ENCODE data around the gene CAMSAP2. TPM values are rescaled to one million over a fixed set of nuclear protein-coding genes. Genes with fewer than 3 reads are reported as not detected.
A peak's percentile ranks its signal among the peaks of the same experiment; 100 is the strongest.

The CAMSAP2 gene
- total and polyA plus RNA-seq, 2 of the 4 experiments (the other 2 are of a cell fraction) = 8.3 to 29.4 TPM

GRCh38 chr1:200708769-200709168 lies 29.9 kb upstream of the CAMSAP2 start:
- H2BK20ac ChIP-seq (ENCODE audit: low read depth, low read length) = no peak overlapping the region
- CTCF ChIA-PET = no interaction called here

More at GRCh38 chr1:200708769-200709168, 29.9 kb upstream of the CAMSAP2 start:
- Histone ChIP-seq H3K56ac (ENCODE audit: extremely low read depth, insufficient read depth, low read length) (no peak overlapping the region), H4K91ac (ENCODE audit: insufficient read depth, low read depth, low read length) (no peak overlapping the region), H3K79me1 (ENCODE audit: low read depth in 1 of 2, low read length in 2 of 2) (no peaks in the 10 kb centered on the region), H2BK120ac (ENCODE audit: low read depth, low read length) (no peak overlapping the region), H2BK15ac (ENCODE audit: low read depth, low read length) (no peak overlapping the region), H3K18ac (ENCODE audit: low read depth, low read length) (no peak overlapping the region), H3K14ac (replicated peaks; ENCODE audit: low read depth, low read length) (no peak overlapping the region), H3K23ac (ENCODE audit: low read depth, low read length) (no peak overlapping the region), H3K27me3 (ENCODE audit: control insufficient read depth, insufficient read depth, low read length) (no peaks in the 10 kb centered on the region), H3K4me2 (ENCODE audit: low read depth, low read length) (no peak overlapping the region), H3K4ac (ENCODE audit: low read depth, low read length) (no peak overlapping the region), H3K9ac (ENCODE audit: low read depth, low read length) (no peak overlapping the region), H3K4me1 (ENCODE audit: control insufficient read depth, insufficient read depth, low read length) (no peaks in the 10 kb centered on the region), H2BK5ac (ENCODE audit: low read depth, low read length, poor library complexity, severe bottlenecking) (no peak overlapping the region), H3K36me3 (ENCODE audit: control insufficient read depth, insufficient read depth, low read length) (no peaks in the 10 kb centered on the region), H2AK9ac (replicated peaks; ENCODE audit: low read depth, low read length, poor library complexity) (no peak overlapping the region), H4K20me1 (ENCODE audit: insufficient read depth, low read length) (no peaks in the 10 kb centered on the region), H4K8ac (ENCODE audit: low read depth in 2 of 2, low read length in 2 of 2) (no peak overlapping the region), H2AFZ (replicated peaks; ENCODE audit: low read length, poor library complexity) (no peak overlapping the region), H2AK5ac (ENCODE audit: low read depth, low read length) (no peak overlapping the region), H4K5ac (ENCODE audit: low read depth, low read length) (no peak overlapping the region), H3K9me1 (ENCODE audit: insufficient read depth, low read length) (peaks cover 3% of the 10 kb centered on the region; the same call in 1 of the 2 replicates), H3K27ac (ENCODE audit: insufficient read depth, low read length) (no peak overlapping the region), H3K9me3 (ENCODE audit: control insufficient read depth, insufficient read depth, low read length) (no peaks in the 10 kb centered on the region), H3K4me3 (ENCODE audit: insufficient read depth, low read depth, low read length) (no peak overlapping the region)
- no CpG with 5 or more reads among the region's 1 CpG for WGBS, 2 experiments (ENCODE audit: extremely low coverage in 2 of 2, insufficient read length in 1 of 2)
- in situ Hi-C loops (cut with MboI; ENCODE audit: low sequenced_read_pairs) (no loop called here), intact Hi-C loops (cut with micrococcal nuclease) (no loop called here), dilution Hi-C loops (cut with HindIII; ENCODE audit: low sequenced_read_pairs, unreplicated experiment) (no loop called here)
- BruUV-seq (replicated peaks) = no TSS peak
- peak; percentile 46 for TF ChIP-seq MAFK (IDR thresholded peaks at IDR 0.05; ENCODE audit: low read depth, low read length)
- TF ChIP-seq CHD1 (IDR thresholded peaks at IDR 0.05; ENCODE audit: low read depth, low read length) = no peak
- TF ChIP-seq NFE2L2 (IDR thresholded peaks at IDR 0.05; ENCODE audit: low read depth, low read length) = no peak
- POLR2A ChIA-PET (ENCODE audit: unreplicated experiment) = interaction anchor here (0.6 kb wide), 1 partner anchor 57 kb away, joined by 8 read pairs; no protein-coding TSS in a partner anchor
- ATAC-seq (ENCODE audit: low read depth) (peak; percentile 83), DNase-seq (peak; percentile 60)

All from IMR-90 (cell line).